Activated T-cell treated with anti-CD3 and anti-CD28 coated beads for 1 hour (primary cell): ENCODE results near the gene RPP40.

Experiments used
- DNase-seq: peaks from one replicate; pipeline ENCODE4 v3.0.0-alpha.2; 2020; ENCODE audit warnings: low read depth

RPP40 gene

GRCh38 chr6:4969609-4970285 lies 34.1 kb downstream of the RPP40 start:
- no peak for DNase-seq

GRCh38 chr6:4967301-4968030 lies 36.4 kb downstream of the RPP40 start:
- no peak for DNase-seq

DNA sequence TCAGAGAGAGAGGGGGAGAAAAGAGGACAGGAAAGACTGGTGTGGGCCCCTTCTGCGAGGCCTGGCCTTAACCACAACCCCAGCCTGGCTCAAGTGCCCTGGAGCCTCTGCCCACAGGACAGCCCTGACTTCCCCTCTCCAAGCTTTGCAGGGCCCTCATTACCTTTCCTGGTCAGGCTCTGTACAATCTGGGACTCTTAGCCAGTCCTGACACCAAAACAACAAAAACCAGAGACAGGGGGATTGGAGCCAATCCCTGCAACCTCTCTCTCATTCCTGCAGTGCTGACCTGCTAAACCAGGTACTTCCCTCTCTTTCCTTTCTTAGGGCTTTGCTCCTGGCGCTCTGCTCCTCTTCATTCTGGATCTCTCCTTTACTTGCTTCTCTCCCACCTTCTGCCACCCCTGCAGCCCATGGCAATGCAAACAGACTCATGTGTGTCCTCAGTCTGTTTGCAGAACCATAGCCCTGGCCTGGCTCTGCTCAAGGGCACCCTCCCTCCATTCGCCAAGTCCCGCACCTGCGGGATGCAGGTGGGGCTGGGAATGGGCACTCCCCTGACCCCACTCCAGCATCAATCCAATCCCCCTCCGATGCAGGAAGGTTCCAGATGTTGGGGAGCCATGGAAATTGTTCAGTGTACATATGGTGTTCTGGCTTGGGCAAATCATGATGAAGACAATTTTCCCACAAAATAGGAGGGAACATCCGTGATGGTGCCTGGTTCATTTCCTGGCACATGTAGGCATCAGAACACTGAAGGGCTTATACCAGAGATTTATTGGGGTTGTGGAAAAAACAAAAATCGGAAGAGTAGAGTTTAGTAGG lies 38.1 kb downstream of the RPP40 start:
- no peak for DNase-seq

DNA sequence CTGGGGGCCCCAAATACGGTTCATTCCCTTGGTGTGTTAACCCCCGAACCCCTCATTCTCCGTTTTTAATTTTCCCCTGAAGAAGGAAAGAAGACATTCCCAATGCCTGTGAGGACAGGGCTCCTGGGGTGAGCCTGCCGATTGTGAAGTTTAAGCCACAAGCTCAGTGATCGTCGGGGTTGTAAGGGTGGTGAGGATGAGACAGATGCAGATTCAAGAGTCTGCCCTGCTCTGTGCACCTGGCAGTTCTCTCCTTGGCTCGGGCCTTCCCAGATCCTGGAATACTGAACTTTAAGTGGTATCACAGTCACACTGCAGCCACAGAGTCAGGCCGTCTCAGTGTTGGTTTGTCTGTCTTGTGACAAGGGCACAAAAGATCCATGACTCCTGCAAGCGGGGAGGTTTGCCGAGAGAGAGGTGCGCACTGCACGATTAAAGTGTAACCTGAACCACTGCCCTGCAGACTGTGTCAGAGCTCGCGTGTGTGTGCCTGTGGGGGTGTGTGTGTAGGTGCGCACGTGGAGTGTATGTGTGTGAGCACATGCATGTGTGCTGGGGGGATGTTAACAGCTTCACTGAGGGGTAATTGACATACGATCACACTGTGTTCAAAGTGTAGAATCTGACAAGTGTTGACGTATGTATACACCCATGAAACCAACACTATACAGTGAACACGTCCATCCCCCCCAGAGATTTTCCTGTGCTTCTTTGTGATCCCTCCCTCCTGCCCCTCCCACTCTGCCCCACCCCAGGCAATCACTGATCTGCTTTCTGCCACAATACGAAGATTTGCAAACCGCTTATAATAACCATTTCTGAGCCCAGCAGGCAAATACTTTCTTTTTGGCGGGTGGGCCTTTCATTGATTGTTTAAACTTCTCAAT lies 38.9 kb downstream of the RPP40 start:
- no peak for DNase-seq

DNA sequence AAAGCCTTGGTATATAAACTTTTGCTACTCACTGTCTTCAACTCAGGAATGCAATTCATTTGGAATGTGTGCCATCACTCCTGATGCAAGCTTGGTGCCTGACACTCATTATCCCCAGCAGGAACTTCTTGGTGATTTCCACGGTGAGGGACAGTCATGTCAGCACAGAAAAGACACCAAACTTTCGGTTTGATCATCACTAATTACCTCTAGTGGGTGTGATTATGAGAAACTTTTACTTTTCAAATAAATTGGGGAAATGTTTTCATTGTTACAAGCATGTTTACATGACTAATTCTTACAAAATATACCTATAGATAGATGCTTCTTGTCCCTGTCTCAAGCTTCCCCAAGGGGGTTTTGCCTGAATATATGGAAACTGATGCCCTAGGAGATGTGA lies 40.9 kb downstream of the RPP40 start:
- no peak for DNase-seq

GRCh38 chr6:4961322-4962168 lies 42.3 kb downstream of the RPP40 start:
- DNase-seq = no peak

DNA sequence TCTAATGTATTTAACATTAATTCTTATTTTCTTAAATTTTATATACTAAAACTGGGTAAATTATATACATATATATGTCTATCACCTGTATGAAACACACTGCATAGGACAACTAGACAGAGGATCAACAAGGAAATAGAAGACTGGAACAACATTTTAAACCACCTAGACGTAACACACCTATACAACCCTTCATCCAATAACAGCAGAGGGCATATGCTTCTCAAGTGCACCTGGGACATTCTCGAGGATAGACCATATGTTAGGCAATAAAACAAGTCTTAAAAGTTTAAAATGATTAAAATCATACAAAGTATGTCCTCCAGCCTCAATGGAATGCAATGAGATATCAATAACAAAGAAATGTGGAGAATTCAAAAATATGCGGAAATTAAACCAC lies 45.2 kb downstream of the RPP40 start:
- DNase-seq = no peak

DNA sequence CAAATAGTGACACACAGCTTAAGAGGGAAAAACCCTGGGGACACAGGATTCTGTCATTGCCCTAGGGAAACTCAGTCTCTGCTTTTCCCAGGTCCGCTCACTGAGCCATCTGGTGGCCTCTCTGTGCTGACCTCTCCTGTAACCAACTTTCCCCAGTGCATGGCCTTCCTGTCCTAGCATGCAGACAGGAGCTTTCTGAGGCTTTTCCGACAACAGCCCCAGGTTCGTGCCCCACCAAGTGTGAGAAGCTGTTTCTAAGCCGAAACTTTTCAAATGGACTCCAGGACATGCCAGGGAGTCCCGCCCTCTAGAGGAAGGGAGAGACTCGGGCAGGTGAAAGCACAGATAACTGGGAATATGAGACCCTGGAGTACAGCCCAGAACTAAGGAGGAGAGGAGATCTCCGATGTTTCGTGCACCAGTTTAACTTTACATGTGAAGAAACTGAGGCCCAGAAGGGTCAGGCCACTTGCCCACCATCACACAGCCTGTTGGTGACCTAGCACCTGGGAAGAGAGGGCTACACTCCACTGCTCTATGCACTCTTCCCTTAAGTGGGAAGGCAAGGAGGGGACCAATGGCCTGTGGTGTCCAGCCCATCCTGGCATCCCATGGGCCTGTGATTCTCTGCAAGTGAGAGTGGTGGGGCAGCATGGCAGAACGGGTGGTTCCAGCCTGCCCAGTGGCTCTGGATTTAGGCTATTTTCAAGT lies 46.2 kb downstream of the RPP40 start:
- no peak for DNase-seq

DNA sequence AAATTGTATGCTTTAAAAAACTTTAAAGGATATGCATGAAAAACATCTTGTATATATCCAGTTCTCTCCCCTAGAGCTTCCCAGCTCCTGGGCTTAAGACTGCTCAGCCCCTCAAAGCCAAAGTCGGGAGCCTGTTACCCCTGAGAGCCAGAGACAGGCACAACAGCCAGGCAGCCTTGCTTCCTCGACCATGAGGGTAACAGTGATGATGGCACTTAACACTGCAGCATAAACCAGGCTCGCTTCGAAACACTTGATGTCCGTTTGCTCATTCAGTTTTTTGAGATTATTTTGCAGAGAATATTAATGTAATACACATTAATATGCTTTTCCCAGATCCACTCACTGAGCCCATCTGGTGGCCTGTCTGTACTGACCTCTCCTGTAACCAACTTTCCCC lies 47.2 kb downstream of the RPP40 start:
- DNase-seq = no peak

- no peak for DNase-seq
Observed at GRCh38 chr6:4953440-4953839, 50.4 kb downstream of the RPP40 start.

- DNase-seq = no peak
Observed at GRCh38 chr6:4950836-4951533, 52.9 kb downstream of the RPP40 start.

- DNase-seq = no peak
Observed at GRCh38 chr6:4950076-4950475, 53.8 kb downstream of the RPP40 start.

GRCh38 chr6:4948781-4949450 lies 54.9 kb downstream of the RPP40 start:
- no peak for DNase-seq

GRCh38 chr6:4947716-4948115 lies 56.1 kb downstream of the RPP40 start:
- DNase-seq = no peak

GRCh38 chr6:4946521-4946920 lies 57.3 kb downstream of the RPP40 start:
- DNase-seq = no peak
